HG03354 (cell line): ENCODE results near the gene LRFN2.

Experiments
- ATAC-seq: cut with Tn5 transposase; IDR thresholded peaks from one replicate; pipeline ENCODE4 v1.9.1; 2021; ENCODE audit warnings: mild to moderate bottlenecking; ENCODE audit not compliant: unreplicated experiment, poor library complexity, severe bottlenecking

Gene LRFN2

GRCh38 chr6:40362859-40363258 lies 224.3 kb downstream of the LRFN2 start:
- no peak for ATAC-seq

- ATAC-seq, result no peak
These were observed 227.4 kb downstream of the LRFN2 start for GRCh38 chr6:40359808-40360207.

- ATAC-seq, result no peak
These were observed 228.4 kb downstream of the LRFN2 start for GRCh38 chr6:40358473-40359460.

- ATAC-seq, result no peak
These were observed 230.8 kb downstream of the LRFN2 start for GRCh38 chr6:40356242-40356910.

- ATAC-seq, result no peak
These were observed 231.6 kb downstream of the LRFN2 start for GRCh38 chr6:40355532-40355931.

- no peak for ATAC-seq
These were observed 232.1 kb downstream of the LRFN2 start for GRCh38 chr6:40355066-40355465.

- no peak for ATAC-seq
These were observed 233.2 kb downstream of the LRFN2 start for GRCh38 chr6:40353967-40354452.

- ATAC-seq, result no peak
These were observed 233.8 kb downstream of the LRFN2 start for GRCh38 chr6:40353197-40353966.

GRCh38 chr6:40352527-40353170 lies 234.5 kb downstream of the LRFN2 start:
- no peak for ATAC-seq

- ATAC-seq, result no peak
These were observed 235.2 kb downstream of the LRFN2 start for GRCh38 chr6:40352006-40352405.

GRCh38 chr6:40350747-40351217 lies 236.4 kb downstream of the LRFN2 start:
- no peak for ATAC-seq

- ATAC-seq, result no peak
These were observed 237.0 kb downstream of the LRFN2 start for GRCh38 chr6:40349901-40350746.

GRCh38 chr6:40349123-40349900 lies 237.9 kb downstream of the LRFN2 start:
- no peak for ATAC-seq

- no peak for ATAC-seq
These were observed 238.6 kb downstream of the LRFN2 start for GRCh38 chr6:40348591-40348990.

- ATAC-seq, result no peak
These were observed 239.6 kb downstream of the LRFN2 start for GRCh38 chr6:40347571-40348011.

GRCh38 chr6:40346246-40346645 lies 240.9 kb downstream of the LRFN2 start:
- no peak for ATAC-seq

- no peak for ATAC-seq
These were observed 242.5 kb downstream of the LRFN2 start for GRCh38 chr6:40344566-40345167.
